ENCODE measurements around the gene SH2D4B. TPM values are rescaled to one million over a fixed set of nuclear protein-coding genes. Genes with fewer than 3 reads are reported as not detected.

SH2D4B gene
- total and polyA plus RNA-seq, 2 experiments from 2014 or later = not detected

GRCh38 chr10:80501913-80502521 lies 35.7 kb upstream of the SH2D4B start:
- no peaks in the 10 kb centered on the region for H3K36me3 ChIP-seq (replicated peaks; ENCODE audit: insufficient read depth, low read depth)
- DNase-seq (ENCODE audit: low spot score) = no peak
- peak overlapping the region; percentile 96 for H3K27ac ChIP-seq
- H3K9me2 ChIP-seq (replicated peaks; ENCODE audit: insufficient read depth) = no peaks in the 10 kb centered on the region
- no peak overlapping the region for H3K4me3 ChIP-seq
- no peak overlapping the region for H3K4me2 ChIP-seq
- H3K27me3 ChIP-seq = no peaks in the 10 kb centered on the region
- peaks cover 91% of the 10 kb centered on the region for H3K4me1 ChIP-seq (ENCODE audit: insufficient read depth)
- H2AFZ ChIP-seq = no peak overlapping the region
- WGBS (ENCODE audit: low lambda C conversion rate, missing lambda C conversion rate) = 70% methylated on average over 13 of the region's 13 CpGs
- peaks cover 19% of the 10 kb centered on the region for H4K20me1 ChIP-seq (ENCODE audit: insufficient read depth, poor library complexity, severe bottlenecking)
- no peaks in the 10 kb centered on the region for H3K9me3 ChIP-seq (ENCODE audit: low read depth)
- H3K79me2 ChIP-seq = peaks cover 75% of the 10 kb centered on the region
- TF ChIP-seq EZH2phosphoT487 (IDR thresholded peaks at IDR 0.05; ENCODE audit: low read depth, severe bottlenecking, unreplicated experiment) (no peak), EZH2 (IDR thresholded peaks at IDR 0.05; ENCODE audit: borderline replicate concordance) (no peak)
- TF ChIP-seq, protein P1, sequence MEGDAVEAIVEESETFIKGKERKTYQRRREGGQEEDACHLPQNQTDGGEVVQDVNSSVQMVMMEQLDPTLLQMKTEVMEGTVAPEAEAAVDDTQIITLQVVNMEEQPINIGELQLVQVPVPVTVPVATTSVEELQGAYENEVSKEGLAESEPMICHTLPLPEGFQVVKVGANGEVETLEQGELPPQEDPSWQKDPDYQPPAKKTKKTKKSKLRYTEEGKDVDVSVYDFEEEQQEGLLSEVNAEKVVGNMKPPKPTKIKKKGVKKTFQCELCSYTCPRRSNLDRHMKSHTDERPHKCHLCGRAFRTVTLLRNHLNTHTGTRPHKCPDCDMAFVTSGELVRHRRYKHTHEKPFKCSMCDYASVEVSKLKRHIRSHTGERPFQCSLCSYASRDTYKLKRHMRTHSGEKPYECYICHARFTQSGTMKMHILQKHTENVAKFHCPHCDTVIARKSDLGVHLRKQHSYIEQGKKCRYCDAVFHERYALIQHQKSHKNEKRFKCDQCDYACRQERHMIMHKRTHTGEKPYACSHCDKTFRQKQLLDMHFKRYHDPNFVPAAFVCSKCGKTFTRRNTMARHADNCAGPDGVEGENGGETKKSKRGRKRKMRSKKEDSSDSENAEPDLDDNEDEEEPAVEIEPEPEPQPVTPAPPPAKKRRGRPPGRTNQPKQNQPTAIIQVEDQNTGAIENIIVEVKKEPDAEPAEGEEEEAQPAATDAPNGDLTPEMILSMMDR (IDR thresholded peaks at IDR 0.05; ENCODE audit: poor library complexity) = no peak

DNA sequence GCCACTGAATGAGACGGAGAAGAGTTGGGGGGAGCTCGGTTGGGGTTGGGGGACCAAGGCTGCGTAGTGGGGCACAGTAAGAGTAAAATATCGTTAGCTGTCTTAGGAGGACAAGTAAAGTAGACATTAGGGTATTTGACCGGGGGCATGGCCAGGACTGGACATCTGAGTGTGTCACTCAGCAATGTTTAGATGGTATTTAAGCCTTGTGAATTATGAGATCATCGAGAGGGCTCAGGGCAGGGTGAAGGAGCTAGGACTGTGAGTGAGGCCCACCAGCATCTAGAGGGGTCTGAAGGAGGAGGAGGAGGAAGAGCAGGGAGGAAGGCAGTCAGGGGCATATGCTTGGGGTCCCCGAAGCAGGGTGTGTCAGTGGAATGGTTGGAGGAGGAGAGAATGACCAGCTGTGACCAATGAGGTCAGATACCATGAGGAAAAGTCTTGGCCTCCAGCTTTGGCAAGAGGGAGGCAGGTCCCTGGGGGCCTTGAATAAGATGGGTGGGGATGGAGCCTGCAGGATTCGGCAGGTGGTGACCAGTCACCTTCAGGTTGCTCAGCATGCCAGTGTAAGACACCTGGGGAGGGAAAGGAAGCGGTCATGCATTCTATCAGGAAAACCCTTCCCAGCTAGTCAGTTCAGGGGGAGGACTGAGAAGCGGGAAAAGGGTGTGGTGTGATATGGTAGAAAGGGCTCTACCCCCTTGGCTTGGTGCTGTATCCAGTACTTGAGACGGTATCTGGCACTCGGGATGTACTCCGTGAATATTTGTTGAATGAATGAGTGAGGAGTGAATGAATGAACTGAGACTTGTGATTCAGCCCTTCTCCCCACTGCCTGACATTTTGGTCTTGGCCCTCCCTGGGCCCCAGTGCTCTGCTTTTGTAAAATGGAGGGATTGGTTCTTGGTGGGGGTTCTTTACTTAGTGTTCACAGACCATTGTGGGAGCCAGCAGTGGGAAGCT lies 34.8 kb upstream of the SH2D4B start:
- Histone ChIP-seq H4K20me1 (ENCODE audit: insufficient read depth, poor library complexity, severe bottlenecking) (peaks cover 14% of the 10 kb centered on the region), H3K9me2 (replicated peaks; ENCODE audit: insufficient read depth) (no peaks in the 10 kb centered on the region), H3K4me3 (no peak overlapping the region), H3K27ac (peak overlapping the region; percentile 96), H3K9me3 (ENCODE audit: low read depth) (no peaks in the 10 kb centered on the region), H3K36me3 (replicated peaks; ENCODE audit: insufficient read depth, low read depth) (no peaks in the 10 kb centered on the region), H3K4me1 (ENCODE audit: insufficient read depth) (peaks cover 89% of the 10 kb centered on the region), H3K79me2 (peaks cover 73% of the 10 kb centered on the region), H3K4me2 (no peak overlapping the region), H2AFZ (no peak overlapping the region), H3K27me3 (no peaks in the 10 kb centered on the region)
- 89% methylated on average over 13 of the region's 13 CpGs for WGBS (ENCODE audit: low lambda C conversion rate, missing lambda C conversion rate)
- no peak for DNase-seq (ENCODE audit: low spot score)
- TF ChIP-seq EZH2 (IDR thresholded peaks at IDR 0.05; ENCODE audit: borderline replicate concordance) = no peak
- TF ChIP-seq, protein P1 (IDR thresholded peaks at IDR 0.05; ENCODE audit: poor library complexity) = no peak
- no peak for TF ChIP-seq EZH2phosphoT487 (IDR thresholded peaks at IDR 0.05; ENCODE audit: low read depth, severe bottlenecking, unreplicated experiment)

DNA sequence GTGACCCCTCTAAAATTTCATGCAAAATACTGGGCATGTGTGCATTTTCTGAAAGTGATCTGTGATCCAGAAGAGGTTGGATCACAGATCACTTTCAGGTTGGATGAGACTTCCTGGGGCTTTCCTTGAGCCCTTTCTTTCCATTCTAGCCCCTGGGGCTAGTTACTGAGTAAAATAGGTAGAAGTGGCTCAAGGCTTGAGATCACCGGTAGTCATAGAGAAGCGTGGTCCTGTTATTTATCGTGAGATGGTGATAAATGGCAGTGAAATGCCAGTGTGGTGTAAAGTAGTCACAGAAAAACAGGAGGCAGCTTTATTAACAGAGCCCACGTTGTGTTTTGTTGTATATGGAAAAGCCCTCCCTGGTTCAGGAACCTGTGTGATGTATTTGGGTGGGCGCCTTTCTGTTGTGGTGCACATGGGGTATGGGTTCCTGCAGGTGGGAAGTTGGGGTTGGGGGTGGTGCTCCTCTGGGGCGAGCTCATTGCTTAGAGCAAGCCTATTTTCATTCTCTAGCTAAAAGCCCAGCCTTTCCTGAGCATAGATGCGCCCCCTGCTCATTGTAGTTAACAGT lies 34.0 kb upstream of the SH2D4B start:
- H2AFZ ChIP-seq = no peak overlapping the region
- no peaks in the 10 kb centered on the region for H3K27me3 ChIP-seq
- WGBS (ENCODE audit: low lambda C conversion rate, missing lambda C conversion rate) = 66% methylated on average over 7 of the region's 7 CpGs
- H3K9me2 ChIP-seq (replicated peaks; ENCODE audit: insufficient read depth) = no peaks in the 10 kb centered on the region
- H3K4me1 ChIP-seq (ENCODE audit: insufficient read depth) = peaks cover 82% of the 10 kb centered on the region
- H3K4me2 ChIP-seq = peak overlapping the region; percentile 35
- TF ChIP-seq, protein P1 (IDR thresholded peaks at IDR 0.05; ENCODE audit: poor library complexity) = no peak
- TF ChIP-seq EZH2 (IDR thresholded peaks at IDR 0.05; ENCODE audit: borderline replicate concordance) = no peak
- TF ChIP-seq EZH2phosphoT487 (IDR thresholded peaks at IDR 0.05; ENCODE audit: low read depth, severe bottlenecking, unreplicated experiment) = no peak
- H3K79me2 ChIP-seq = peaks cover 73% of the 10 kb centered on the region
- peaks cover 13% of the 10 kb centered on the region for H4K20me1 ChIP-seq (ENCODE audit: insufficient read depth, poor library complexity, severe bottlenecking)
- peak overlapping the region; percentile 96 for H3K27ac ChIP-seq
- no peak for DNase-seq (ENCODE audit: low spot score)
- H3K36me3 ChIP-seq (replicated peaks; ENCODE audit: insufficient read depth, low read depth) = no peaks in the 10 kb centered on the region
- H3K4me3 ChIP-seq = no peak overlapping the region
- no peaks in the 10 kb centered on the region for H3K9me3 ChIP-seq (ENCODE audit: low read depth)

Measured in hepatocyte (in vitro differentiated cells).